ENCODE measurements around the gene CIAO2B.
A peak's percentile ranks its signal among the peaks of the same experiment; 100 is the strongest.
"Not testable (repeated sequence)": the region's sequence is repeated elsewhere in the genome, so short reads cannot be mapped to it uniquely, and the experiment has no call there.

CIAO2B gene

DNA sequence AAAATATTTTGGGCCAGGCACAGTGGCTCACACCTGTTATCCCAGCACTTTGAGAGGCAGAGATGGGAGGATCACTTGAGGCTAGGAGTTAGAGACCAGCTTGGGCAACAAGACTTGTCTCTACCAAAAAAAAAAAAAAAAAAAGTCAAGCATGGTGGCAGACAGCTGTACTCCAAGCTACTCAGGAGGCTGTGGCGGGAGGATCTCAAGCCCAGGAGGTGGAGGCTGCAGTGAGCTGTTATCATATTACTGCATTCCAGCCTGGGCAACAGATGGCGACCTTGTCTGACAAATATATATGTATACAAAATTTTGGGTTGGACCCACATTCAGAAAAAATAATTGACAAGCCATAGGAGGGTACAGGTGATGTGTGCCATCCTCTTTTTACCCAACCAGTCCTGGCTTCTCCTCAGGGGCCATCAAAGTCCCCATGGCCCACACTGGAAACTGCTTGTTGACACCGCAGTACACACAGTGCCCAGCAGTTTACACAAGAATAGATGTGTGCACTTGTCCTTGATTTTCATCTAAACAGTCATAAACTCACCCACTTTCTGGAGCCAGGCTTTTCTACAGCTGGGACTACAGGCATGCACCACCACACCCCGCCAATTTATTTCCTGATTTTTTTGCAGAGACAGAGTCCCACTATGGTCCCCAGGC is 2.8 kb upstream of the CIAO2B start:
- DNase-seq, result no peak

DNA sequence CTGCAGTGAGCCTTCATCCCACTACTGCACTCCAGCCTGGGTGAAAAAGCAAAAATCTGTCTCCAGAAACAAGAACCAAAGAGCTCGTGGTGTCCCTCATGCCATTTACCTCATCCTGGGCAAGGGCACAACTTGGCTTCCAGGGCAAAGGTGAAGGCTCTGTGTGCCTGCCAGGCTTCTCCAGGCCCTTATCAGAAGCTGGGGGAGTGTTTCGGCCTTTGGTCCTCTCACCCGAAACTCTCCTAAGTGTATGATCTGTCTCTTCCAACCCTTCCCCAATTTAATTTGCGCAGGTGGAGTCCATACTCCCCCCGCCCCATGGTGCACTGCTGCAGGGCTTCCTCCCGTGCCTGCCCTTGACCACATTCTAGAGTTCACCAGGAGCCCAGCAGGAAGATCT is 2.3 kb upstream of the CIAO2B start:
- no peak for DNase-seq

DNA sequence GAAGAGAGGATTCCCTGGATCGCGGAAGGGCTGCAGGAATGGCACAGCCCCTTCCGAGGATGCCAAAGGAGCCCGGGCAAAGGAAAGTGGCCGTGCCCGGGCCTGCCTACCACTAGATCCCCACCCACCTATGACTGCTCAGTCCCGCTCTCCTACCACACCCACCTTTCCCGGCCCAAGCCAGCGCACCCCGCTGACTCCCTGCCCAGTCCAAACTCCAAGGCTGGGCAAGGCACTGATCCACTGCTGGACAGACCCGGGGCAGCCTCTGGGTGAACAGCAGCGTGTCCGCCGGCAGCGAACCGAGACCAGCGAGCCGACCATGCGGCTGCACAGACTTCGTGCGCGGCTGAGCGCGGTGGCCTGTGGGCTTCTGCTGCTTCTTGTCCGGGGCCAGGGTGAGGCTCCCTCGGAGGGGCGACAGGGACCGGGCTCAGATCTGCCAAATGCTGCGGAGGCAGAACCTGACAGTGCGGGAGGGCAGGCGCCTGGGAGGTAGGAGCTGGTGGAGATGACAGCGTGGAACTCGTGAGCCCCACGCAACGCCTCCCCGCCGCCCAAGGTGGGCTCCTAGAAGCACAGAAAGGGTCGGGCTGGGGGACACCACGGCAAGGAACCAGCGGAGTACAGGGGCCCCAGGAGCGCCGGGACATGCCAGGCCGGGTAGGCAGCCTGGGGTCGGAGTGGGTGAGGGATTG is 1.3 kb upstream of the CIAO2B start, which contains the start of gene CES2:
Gene CES2 (plus strand): TSS at position 203 of the 698 bp plus-strand sequence. CDS start 120 bp downstream, at position 323.
- no peak for DNase-seq

- not testable (repeated sequence) for DNase-seq
Measured at GRCh38 chr16:66934839-66935313, 674 bp upstream of the CIAO2B start.

GRCh38 chr16:66933776-66934137 is 445 bp downstream of the CIAO2B start:
- peak; percentile 66 for DNase-seq

DNA sequence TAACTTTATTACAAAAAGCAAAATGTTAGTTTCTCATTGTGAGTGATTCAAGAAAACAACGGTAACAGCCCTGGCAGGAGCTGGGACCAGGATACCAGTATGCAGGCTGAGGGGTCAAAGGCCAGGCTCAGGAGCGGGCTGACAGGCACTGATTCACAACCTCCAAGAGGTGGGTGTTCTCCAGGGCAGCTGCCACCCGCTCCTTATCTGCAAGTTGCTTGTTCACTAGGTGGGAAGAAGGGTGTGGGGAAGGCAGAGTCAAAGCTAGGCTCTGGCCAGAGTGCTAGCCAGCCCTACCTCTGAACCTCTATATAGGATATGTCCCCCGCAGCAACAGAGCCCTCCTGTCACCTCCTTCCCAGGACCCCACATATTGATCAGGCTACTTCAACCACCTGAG is 2.1 kb downstream of the CIAO2B start:
- no peak for DNase-seq

GRCh38 chr16:66931665-66932064 is 2.5 kb downstream of the CIAO2B start:
- no peak for DNase-seq

DNA sequence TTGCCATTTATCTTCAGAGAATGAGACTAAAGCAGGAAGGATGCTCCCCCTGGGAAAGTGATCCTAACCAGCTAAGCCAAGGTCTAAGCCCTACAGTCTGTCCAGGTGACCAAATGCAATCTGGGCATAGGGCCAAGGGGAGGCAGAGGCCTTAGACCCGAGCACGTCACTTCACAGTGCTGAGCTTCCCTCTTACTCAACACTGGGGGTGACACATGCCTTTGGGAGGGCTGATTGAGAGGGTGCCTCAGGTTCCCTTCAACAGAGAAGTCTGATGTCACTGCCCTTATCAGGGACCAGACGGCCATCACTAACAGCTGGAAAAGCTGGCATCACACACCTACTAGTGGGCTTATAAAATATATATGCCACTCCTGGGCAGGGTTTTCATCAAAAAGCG is 4.0 kb downstream of the CIAO2B start:
- no peak for DNase-seq

GRCh38 chr16:66928702-66929388 is 5.4 kb downstream of the CIAO2B start:
- peak in 1 of 2 experiments; percentile 26 for DNase-seq

DNA sequence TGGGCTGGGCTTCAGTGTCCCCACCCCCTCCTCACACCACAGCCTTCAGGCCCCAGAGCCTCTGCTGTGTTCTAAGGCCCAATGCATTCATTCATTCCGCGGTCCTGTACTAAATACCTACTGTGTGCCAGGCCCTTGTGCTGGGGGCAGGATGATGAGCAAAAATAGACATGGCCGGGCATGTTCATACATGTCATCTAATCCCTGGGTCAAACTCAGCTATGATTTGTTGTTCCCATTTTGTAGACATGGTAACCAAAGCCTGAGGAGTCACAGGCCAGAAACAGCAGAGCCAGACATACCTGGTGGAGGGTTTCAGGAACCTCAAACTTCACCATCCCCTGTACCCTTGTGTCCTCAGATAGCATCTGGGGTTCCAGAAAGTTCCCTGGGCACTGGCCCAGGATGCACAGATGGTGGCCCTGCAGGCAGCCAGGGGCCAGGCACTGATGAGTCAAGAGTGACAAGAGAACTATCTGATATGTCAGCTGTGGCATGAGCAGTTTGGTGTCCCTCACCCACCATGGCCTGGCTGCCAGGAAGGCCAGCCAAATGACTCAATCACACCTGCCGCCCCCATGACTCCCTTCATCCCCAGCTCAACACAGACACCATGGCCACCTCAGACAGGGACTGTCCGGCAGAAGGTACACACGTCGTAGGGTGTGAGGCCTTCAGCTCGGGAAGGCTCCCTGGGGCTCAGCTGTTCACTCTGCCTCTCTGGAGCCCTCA is 6.1 kb downstream of the CIAO2B start:
- no peak for DNase-seq

DNA sequence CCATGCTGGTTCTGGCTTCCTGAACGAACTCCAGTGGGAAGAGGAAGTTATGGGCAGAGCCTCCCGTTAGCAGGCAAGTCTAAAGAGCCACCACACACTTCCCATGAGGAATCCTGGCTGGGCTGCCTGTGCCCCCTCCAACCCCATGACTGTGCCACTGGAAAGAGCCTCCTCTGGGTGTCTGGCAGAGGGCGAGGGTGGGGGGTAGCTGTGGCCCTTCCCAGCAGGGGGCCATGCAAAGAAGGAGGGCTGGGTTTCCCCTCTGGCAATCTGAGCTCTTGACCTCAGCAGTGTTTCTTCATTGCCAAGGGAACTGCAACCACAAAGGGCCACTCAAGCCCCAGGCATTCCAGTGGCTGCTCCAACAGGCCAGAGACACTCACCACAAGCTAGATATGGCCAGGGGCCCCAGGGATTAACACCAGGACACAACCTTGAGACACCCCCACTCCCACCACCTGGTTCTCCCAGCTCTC is 7.2 kb downstream of the CIAO2B start:
- no peak for DNase-seq

- DNase-seq, result no peak
Measured at GRCh38 chr16:66926171-66926947, 7.8 kb downstream of the CIAO2B start.

- DNase-seq, result no peak
Measured at GRCh38 chr16:66925322-66925840, 8.8 kb downstream of the CIAO2B start, which contains the start of gene RRAD. Gene RRAD (minus strand): TSS chr16:66925535. CDS start chr16:66925179, 356 bp downstream.

DNA sequence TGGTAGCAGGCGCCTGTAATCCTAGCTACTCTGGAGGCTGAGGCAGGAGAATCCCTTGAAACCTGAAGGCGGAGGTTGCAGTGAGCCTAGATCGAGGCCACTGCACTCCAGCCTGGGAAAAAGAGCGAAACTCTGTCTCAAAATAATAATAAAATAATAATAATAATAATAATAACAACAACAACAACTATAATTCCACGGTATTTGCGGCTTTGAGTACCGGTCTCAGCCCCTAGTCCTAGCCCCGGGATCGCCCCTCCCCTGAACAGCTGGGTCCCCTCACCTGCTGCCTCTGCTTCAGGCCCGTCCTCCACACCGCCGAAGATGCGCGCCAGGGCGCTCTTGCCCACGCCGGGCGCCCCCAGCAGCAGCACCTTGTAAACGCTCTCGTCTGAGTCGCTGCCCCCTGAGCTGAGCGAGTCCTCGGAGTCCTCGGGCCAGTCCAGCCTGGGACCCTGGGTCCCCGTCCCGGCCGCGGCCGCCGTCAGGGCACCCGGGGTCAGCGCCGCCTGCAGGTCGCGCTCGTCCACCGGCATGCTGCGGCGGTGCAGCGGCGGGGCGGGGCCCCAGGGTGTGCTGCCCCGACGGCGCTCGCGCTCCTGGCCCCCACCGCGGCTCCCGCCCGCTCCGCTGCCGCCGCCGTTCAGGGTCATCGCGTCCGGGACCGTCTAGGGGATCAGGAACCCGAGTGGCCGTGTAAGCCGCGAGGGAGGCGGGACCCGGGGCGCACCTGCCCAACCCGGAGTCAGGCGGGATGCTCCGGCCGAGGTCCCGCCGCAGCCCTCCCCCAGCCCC is 9.5 kb downstream of the CIAO2B start:
- DNase-seq, result no peak

GRCh38 chr16:66923866-66924265 is 10.3 kb downstream of the CIAO2B start:
- DNase-seq, result no peak

- DNase-seq, result no peak
Measured at GRCh38 chr16:66923247-66923731, 10.9 kb downstream of the CIAO2B start.

DNA sequence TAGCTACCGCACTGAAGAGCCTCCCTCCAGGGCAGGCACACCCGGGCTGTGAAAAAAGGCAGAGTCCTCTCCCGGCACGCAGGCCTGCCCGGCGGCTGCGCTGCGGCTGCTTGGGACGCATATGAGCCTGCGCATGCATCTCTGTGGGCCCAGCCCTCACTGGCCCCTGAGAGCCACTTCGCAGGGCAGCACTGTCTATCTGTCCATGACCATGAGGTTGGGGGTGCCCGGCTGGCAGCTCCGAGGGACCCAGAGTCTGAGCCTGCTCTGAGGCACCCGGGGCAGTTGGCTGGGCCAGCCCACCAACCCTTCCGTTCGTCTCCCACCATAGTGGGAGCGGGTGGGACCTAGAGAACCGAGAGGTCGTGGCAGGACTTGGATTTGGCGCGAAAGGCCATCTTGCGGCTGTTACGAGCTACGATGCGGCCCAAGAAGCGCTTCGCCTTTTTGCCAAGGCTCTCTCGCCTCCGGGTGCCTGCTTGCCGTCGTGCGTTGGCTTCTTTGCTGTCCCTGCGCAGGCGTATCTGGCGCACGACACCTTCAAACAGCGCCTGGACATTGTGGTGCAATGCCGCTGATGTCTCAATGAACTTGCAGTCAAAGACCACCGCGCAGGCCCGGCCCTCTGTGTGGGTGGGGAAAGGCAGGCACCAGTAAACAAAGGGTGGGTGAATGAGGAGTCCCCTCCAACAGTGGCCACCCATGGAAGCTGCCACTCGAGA is 12.3 kb downstream of the CIAO2B start:
- no peak for DNase-seq

- no peak for DNase-seq
Measured at GRCh38 chr16:66920924-66921680, 13.1 kb downstream of the CIAO2B start.

GRCh38 chr16:66920299-66920590 is 14.0 kb downstream of the CIAO2B start:
- DNase-seq, result no peak
